Body of pancreas (tissue), 4 donors: Measurements from ENCODE around the gene PCDHA6.

ENCODE experiments used
- POLR2A ChIP-seq, 3 donors: fragments of 450-650 bp; IDR thresholded peaks; one replicate each; pipeline ENCODE4 v1.6.1; 2016; ENCODE audit warnings: antibody characterized with exemption in 3 of 3, mild to moderate bottlenecking in 2 of 3
- TF ChIP-seq, protein P1 (sequence below), 7 experiments: fragments of 450-650 bp in 4 of 7; fragments of 200-600 bp in 3 of 7; sonication (generic) in 3 of 7; IDR thresholded peaks; one replicate each; pipeline ENCODE4 v1.5.1; 2016 to 2019; ENCODE audit warnings: antibody characterized with exemption in 7 of 7

DNA sequence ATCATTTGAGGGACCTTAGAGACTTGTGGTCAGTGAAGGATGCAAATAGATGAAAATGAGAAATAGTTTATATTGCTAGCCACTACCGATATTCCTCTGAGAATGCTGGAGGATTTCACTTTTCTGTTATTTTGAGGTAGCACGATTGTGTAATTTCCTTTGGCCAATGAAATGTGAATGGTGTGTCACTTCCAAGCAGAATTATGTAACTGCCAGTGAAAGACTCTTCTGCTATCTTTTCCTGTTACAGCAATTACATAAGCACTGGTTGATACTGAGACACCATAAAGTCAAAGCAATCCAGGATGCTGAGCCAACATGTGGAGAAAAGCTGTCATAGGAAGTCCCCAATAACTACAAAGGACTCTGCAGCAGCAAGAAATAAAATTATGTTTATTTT, 36.7 kb upstream of the PCDHA6 start:
- TF ChIP-seq, protein P1, sequence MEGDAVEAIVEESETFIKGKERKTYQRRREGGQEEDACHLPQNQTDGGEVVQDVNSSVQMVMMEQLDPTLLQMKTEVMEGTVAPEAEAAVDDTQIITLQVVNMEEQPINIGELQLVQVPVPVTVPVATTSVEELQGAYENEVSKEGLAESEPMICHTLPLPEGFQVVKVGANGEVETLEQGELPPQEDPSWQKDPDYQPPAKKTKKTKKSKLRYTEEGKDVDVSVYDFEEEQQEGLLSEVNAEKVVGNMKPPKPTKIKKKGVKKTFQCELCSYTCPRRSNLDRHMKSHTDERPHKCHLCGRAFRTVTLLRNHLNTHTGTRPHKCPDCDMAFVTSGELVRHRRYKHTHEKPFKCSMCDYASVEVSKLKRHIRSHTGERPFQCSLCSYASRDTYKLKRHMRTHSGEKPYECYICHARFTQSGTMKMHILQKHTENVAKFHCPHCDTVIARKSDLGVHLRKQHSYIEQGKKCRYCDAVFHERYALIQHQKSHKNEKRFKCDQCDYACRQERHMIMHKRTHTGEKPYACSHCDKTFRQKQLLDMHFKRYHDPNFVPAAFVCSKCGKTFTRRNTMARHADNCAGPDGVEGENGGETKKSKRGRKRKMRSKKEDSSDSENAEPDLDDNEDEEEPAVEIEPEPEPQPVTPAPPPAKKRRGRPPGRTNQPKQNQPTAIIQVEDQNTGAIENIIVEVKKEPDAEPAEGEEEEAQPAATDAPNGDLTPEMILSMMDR (IDR thresholded peaks at IDR 0.05), result no peak
- TF ChIP-seq POLR2A (IDR thresholded peaks at IDR 0.05), result no peak
